Neuronal stem cell (in vitro differentiated cells): ENCODE measurements around the gene NSUN6.

ENCODE experiments used
- DNase-seq: peaks from one replicate; pipeline ENCODE4 v3.0.0-alpha.2; 2013; ENCODE audit warnings: low spot score
- H2AFZ ChIP-seq: one replicate; pipeline ENCODE4 v1.6.1; 2013; ENCODE audit warnings: mild to moderate bottlenecking, low read length, inconsistent platforms
- H2AK5ac ChIP-seq: 2 replicates; pipeline ENCODE4 v1.6.1; 2013; ENCODE audit warnings: low read depth, mild to moderate bottlenecking, inconsistent platforms, low read length, moderate library complexity, mixed read lengths
- H2BK120ac ChIP-seq: 2 replicates; pipeline ENCODE4 v1.6.1; 2013; ENCODE audit warnings: low read depth, mild to moderate bottlenecking, inconsistent platforms, low read length, moderate library complexity, mixed read lengths
- H2BK12ac ChIP-seq: one replicate; pipeline ENCODE4 v1.6.1; 2013; ENCODE audit warnings: low read length, inconsistent platforms
- H2BK15ac ChIP-seq: 2 replicates; pipeline ENCODE4 v1.6.1; 2013; ENCODE audit warnings: mild to moderate bottlenecking, low read length, inconsistent platforms, mixed read lengths
- H2BK5ac ChIP-seq: one replicate; pipeline ENCODE4 v1.6.1; 2013; ENCODE audit warnings: inconsistent platforms, mild to moderate bottlenecking, low read length, moderate library complexity
- H3K14ac ChIP-seq: one replicate; pipeline ENCODE4 v1.6.1; 2013; ENCODE audit warnings: low read length, inconsistent platforms
- H3K18ac ChIP-seq: 2 replicates; pipeline ENCODE4 v1.6.1; 2013; ENCODE audit warnings: low read length, inconsistent platforms
- H3K23ac ChIP-seq: 2 replicates; pipeline ENCODE4 v1.6.1; 2013; ENCODE audit warnings: low read depth, mild to moderate bottlenecking, mixed read lengths, low read length, inconsistent platforms; ENCODE audit not compliant: poor library complexity
- H3K27ac ChIP-seq: replicated peaks from 3 replicates; pipeline ENCODE4 v1.5.1; 2013; ENCODE audit warnings: low read length, inconsistent platforms
- H3K27me3 ChIP-seq, 3 experiments: 2 replicates each; pipeline ENCODE4 v1.6.1; 2013; ENCODE audit warnings: low read length in 3 of 3, mild to moderate bottlenecking in 2 of 3, inconsistent platforms in 1 of 3, low read depth in 1 of 3, mixed read lengths in 1 of 3, moderate library complexity in 1 of 3; ENCODE audit not compliant: control insufficient read depth in 3 of 3, insufficient read depth in 3 of 3
- H3K36me3 ChIP-seq, 2 donors: replicated peaks in 1 of 2; 2 replicates each; pipeline ENCODE4 v1.6.1; 2013; ENCODE audit warnings: low read length in 2 of 2; ENCODE audit not compliant: control insufficient read depth in 2 of 2, insufficient read depth in 2 of 2
- H3K4ac ChIP-seq: 2 replicates; pipeline ENCODE4 v1.6.1; 2013; ENCODE audit warnings: inconsistent platforms, mild to moderate bottlenecking, low read length, moderate library complexity
- H3K4me1 ChIP-seq, 2 donors: 1 replicate in 1 of 2; 2 replicates in 1 of 2; pipeline ENCODE4 v1.6.1; 2013; ENCODE audit warnings: low read length in 2 of 2, low read depth in 1 of 2; ENCODE audit not compliant: control insufficient read depth in 2 of 2, insufficient read depth in 1 of 2
- H3K4me2 ChIP-seq: one replicate; pipeline ENCODE4 v1.6.1; 2013; ENCODE audit warnings: mild to moderate bottlenecking, low read length, inconsistent platforms; ENCODE audit not compliant: insufficient read depth, poor library complexity, severe bottlenecking
- H3K4me3 ChIP-seq, 2 donors: 2 replicates each; pipeline ENCODE4 v1.5.1; 2013; ENCODE audit warnings: low read length in 2 of 2, mild to moderate bottlenecking in 2 of 2, inconsistent platforms in 1 of 2, moderate library complexity in 1 of 2
- H3K79me1 ChIP-seq: one replicate; pipeline ENCODE4 v1.6.1; 2013; ENCODE audit warnings: low read depth, mild to moderate bottlenecking, inconsistent platforms, low read length, moderate library complexity
- H3K9ac ChIP-seq: one replicate; pipeline ENCODE4 v1.6.1; 2013; ENCODE audit warnings: mild to moderate bottlenecking, low read depth, low read length, inconsistent platforms; ENCODE audit not compliant: poor library complexity
- H3K9me3 ChIP-seq, 2 donors: replicated peaks in 1 of 2; 2 replicates each; pipeline versions ENCODE3 to v1.6.1; 2013; ENCODE audit warnings: low read length in 2 of 2, mild to moderate bottlenecking in 2 of 2, inconsistent platforms in 1 of 2, low read depth in 1 of 2, mixed read lengths in 1 of 2, moderate library complexity in 1 of 2; ENCODE audit not compliant: control insufficient read depth in 2 of 2, insufficient read depth in 1 of 2
- H4K8ac ChIP-seq: one replicate; pipeline ENCODE4 v1.6.1; 2013; ENCODE audit warnings: low read depth, mild to moderate bottlenecking, inconsistent platforms, low read length, moderate library complexity
- H4K91ac ChIP-seq: one replicate; pipeline ENCODE4 v1.6.1; 2013; ENCODE audit warnings: low read length, low read depth, mild to moderate bottlenecking, inconsistent platforms; ENCODE audit not compliant: poor library complexity
- WGBS, 2 donors: extraction: QIAGEN DNeasy Blood & Tissue Kit; methylation state at CpG; one replicate each; pipeline ENCODE4 v1.1.7; 2013; ENCODE audit warnings: missing lambda C conversion rate in 2 of 2, mixed read lengths in 1 of 2; ENCODE audit not compliant: insufficient read length in 2 of 2, insufficient replicate concordance in 1 of 2; ENCODE audit errors: extremely low coverage in 2 of 2; 5-methylcytosine and 5-hydroxymethylcytosine counted together

NSUN6 gene

GRCh38 chr10:18557960-18558359, 93.4 kb downstream of the NSUN6 start:
- peaks cover 22 to 27% of the 10 kb centered on the region in 2 donors for H3K9me3 ChIP-seq
- no peak overlapping the region for H4K91ac ChIP-seq
- no peak overlapping the region for H2BK12ac ChIP-seq
- H3K9ac ChIP-seq: no peak overlapping the region
- no peak overlapping the region for H2AK5ac ChIP-seq
- no peaks in the 10 kb centered on the region for H3K4me1 ChIP-seq
- peaks cover 10 to 13% of the 10 kb centered on the region in 2 donors for H3K36me3 ChIP-seq
- H3K14ac ChIP-seq: no peak overlapping the region
- no peak for DNase-seq
- H3K4me2 ChIP-seq: no peak overlapping the region
- H2BK120ac ChIP-seq: no peak overlapping the region
- no peak overlapping the region for H3K27ac ChIP-seq
- WGBS, 2 donors: 100% methylated on average over 1 of the region's 1 CpG; no CpG with 5 or more reads in 1 of the 2 donors
- no peak overlapping the region for H4K8ac ChIP-seq
- no peak overlapping the region for H3K4ac ChIP-seq
- no peak overlapping the region for H2BK15ac ChIP-seq
- no peaks in the 10 kb centered on the region for H3K79me1 ChIP-seq
- H3K27me3 ChIP-seq: no peaks in the 10 kb centered on the region
- H3K4me3 ChIP-seq: no peak overlapping the region
- no peak overlapping the region for H2BK5ac ChIP-seq
- H2AFZ ChIP-seq: no peak overlapping the region
- H3K18ac ChIP-seq: no peak overlapping the region
- H3K23ac ChIP-seq: no peak overlapping the region

DNA sequence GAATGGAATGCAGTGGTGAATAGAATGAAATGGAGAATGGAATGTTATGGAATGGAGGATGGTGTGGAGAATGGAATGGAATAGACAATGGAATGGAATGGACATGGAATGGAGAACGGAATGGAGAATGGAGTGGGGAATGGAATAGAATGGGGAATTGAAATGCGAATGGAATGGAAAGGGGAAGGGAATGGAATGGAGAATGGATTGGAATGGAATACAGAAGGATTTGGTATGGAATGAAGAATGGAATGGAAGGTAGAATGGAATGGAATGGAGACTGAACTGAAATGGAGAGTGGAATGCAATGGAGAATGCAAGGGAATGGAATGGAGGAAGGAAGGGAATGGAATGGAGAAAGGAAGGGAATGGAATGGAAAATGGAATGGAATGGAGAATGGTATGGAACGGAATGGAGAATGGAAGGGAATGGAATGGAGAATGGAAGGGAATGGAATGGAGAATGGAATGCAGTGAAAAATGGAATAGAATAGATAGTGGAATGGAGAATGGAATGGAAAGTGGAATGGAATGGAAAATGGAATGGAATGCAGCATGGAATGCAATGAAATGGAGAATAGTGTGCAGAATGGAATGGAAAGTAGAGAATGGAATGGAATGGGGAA, 94.8 kb downstream of the NSUN6 start:
- Histone ChIP-seq H3K23ac (no peak overlapping the region), H2BK15ac (no peak overlapping the region), H3K4me2 (no peak overlapping the region), H3K4me3 (no peak overlapping the region), H3K79me1 (no peaks in the 10 kb centered on the region), H2BK120ac (no peak overlapping the region), H3K9me3 (peaks cover 18 to 27% of the 10 kb centered on the region in 2 donors), H2BK5ac (no peak overlapping the region), H3K9ac (no peak overlapping the region), H3K4ac (no peak overlapping the region), H3K18ac (no peak overlapping the region), H2BK12ac (no peak overlapping the region), H2AK5ac (no peak overlapping the region), H4K8ac (no peak overlapping the region), H3K14ac (no peak overlapping the region), H4K91ac (no peak overlapping the region), H3K27ac (no peak overlapping the region), H2AFZ (no peak overlapping the region), H3K36me3 (peaks cover 7 to 21% of the 10 kb centered on the region in 2 donors), H3K27me3 (no peaks in the 10 kb centered on the region), H3K4me1 (no peaks in the 10 kb centered on the region)
- WGBS, 2 donors: 100% methylated on average over 3 of the region's 3 CpGs
- no peak for DNase-seq

DNA sequence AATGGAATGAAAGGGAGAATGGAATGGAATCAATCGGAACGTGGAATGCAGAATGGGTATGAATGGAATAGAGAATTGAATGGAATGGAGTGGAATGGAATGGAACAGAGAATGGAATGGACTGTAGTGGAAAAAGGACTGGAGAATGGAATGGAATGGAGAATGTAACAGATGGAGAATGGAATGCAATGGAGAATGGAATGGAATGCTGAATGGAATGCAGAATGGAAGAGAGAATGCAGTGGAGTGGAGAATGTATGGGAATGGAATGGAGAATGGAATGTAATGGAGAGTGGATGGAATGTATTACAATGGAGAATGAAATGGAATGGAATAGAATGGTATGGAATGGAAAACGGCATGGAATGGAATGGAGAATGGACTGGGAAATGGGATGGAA, 96.9 kb downstream of the NSUN6 start:
- H2AK5ac ChIP-seq: no peak overlapping the region
- H3K9ac ChIP-seq: no peak overlapping the region
- no peak overlapping the region for H3K14ac ChIP-seq
- H3K4me1 ChIP-seq: no peaks in the 10 kb centered on the region
- no peak overlapping the region for H2BK5ac ChIP-seq
- DNase-seq: no peak
- H4K91ac ChIP-seq: no peak overlapping the region
- peaks cover 4 to 35% of the 10 kb centered on the region in 2 donors for H3K36me3 ChIP-seq
- H3K18ac ChIP-seq: no peak overlapping the region
- H3K27me3 ChIP-seq: no peaks in the 10 kb centered on the region
- H3K9me3 ChIP-seq: peaks cover 15 to 24% of the 10 kb centered on the region in 2 donors
- no peak overlapping the region for H2AFZ ChIP-seq
- H2BK15ac ChIP-seq: no peak overlapping the region
- H2BK120ac ChIP-seq: no peak overlapping the region
- no peak overlapping the region for H3K4ac ChIP-seq
- no peak overlapping the region for H3K27ac ChIP-seq
- H2BK12ac ChIP-seq: no peak overlapping the region
- no peak overlapping the region for H4K8ac ChIP-seq
- H3K4me2 ChIP-seq: no peak overlapping the region
- no peak overlapping the region for H3K4me3 ChIP-seq
- 100% methylated on average over 1 to 3 of the region's 3 CpGs for WGBS, 2 donors
- no peak overlapping the region for H3K23ac ChIP-seq
- H3K79me1 ChIP-seq: no peaks in the 10 kb centered on the region

DNA sequence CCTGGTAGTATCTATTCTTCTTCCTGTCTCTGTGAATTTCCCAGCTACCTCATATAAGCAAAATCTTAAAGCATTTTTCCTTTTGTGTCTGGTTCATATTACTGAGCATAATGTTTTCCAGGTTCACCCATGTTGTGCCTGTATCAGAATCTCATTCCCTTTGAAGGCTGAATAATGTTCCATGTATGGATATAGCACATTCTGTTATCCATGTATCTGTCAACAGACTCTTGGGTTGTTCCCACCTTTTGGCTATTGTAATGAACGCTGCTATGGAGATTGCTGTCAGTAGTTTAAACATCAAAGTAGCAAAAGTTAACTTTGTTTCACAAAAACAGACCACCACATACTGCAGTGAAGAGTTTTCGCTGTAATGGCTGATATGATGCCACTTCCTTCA, 99.9 kb downstream of the NSUN6 start:
- Histone ChIP-seq H3K9ac (no peak overlapping the region), H3K14ac (no peak overlapping the region), H3K23ac (no peak overlapping the region), H2BK5ac (no peak overlapping the region), H2BK15ac (no peak overlapping the region), H3K4me3 (no peak overlapping the region), H3K4ac (no peak overlapping the region), H3K4me1 (no peaks in the 10 kb centered on the region), H3K4me2 (no peak overlapping the region), H3K27ac (no peak overlapping the region), H3K9me3 (peaks cover 8 to 13% of the 10 kb centered on the region in 2 donors), H2BK120ac (no peak overlapping the region), H3K18ac (no peak overlapping the region), H4K91ac (no peak overlapping the region), H3K36me3 (peaks cover 2 to 35% of the 10 kb centered on the region in 2 donors), H3K27me3 (no peaks in the 10 kb centered on the region), H2AK5ac (no peak overlapping the region), H2BK12ac (no peak overlapping the region), H3K79me1 (no peaks in the 10 kb centered on the region), H2AFZ (no peak overlapping the region), H4K8ac (no peak overlapping the region)
- no peak for DNase-seq
- no CpG with 5 or more reads among the region's 2 CpGs for WGBS, 2 donors
